HEK293 (cell line): Measurements from ENCODE around the gene MACROD1.

Experiments
- CTCF ChIA-PET: fragments of 350-600 bp; formaldehyde crosslinking; extraction: SDS; loops from one replicate; lab custom pipeline; 2021; ENCODE audit warnings: antibody characterized with exemption; lab: Yijun Ruan, JAX
- POLR2A ChIA-PET: fragments of 300-600 bp; formaldehyde crosslinking; extraction: SDS; loops from one replicate; lab custom pipeline; 2020; ENCODE audit warnings: antibody characterized with exemption, inconsistent platforms; lab: Yijun Ruan, JAX
- H3K27ac ChIP-seq: fragments of 200-500 bp; sonication (Bioruptor generic); 2 replicates; pipeline ENCODE4 v1.5.1; 2014; ENCODE audit warnings: low read depth, low read length, control low read depth, inconsistent platforms; ENCODE audit errors: extremely low read depth
- H3K36me3 ChIP-seq, 2 experiments: fragments of 200-500 bp in 1 of 2; sonication (Bioruptor generic) in 1 of 2; 1 replicate in 1 of 2; 2 replicates in 1 of 2; pipeline ENCODE4 v1.5.1; 2014 to 2017; ENCODE audit warnings: inconsistent platforms in 2 of 2, low read length in 2 of 2; ENCODE audit not compliant: control insufficient read depth in 2 of 2, insufficient read depth in 1 of 2
- H3K4me1 ChIP-seq: fragments of 200-500 bp; sonication (Bioruptor generic); 2 replicates; pipeline ENCODE4 v1.5.1; 2014; ENCODE audit warnings: mild to moderate bottlenecking, low read length, inconsistent platforms; ENCODE audit not compliant: control insufficient read depth, insufficient read depth
- H3K4me3 ChIP-seq: 2 replicates; pipeline ENCODE4 v1.5.1; 2011; ENCODE audit warnings: low read depth, mild to moderate bottlenecking, control low read depth, low read length, moderate library complexity
- H3K9me3 ChIP-seq: fragments of 200-500 bp; sonication (Bioruptor generic); 2 replicates; pipeline ENCODE4 v1.5.1; 2014; ENCODE audit warnings: low read depth, low read length, inconsistent platforms; ENCODE audit not compliant: control insufficient read depth, insufficient read depth
- EGR2 ChIP-seq: fragments of 450-650 bp; formaldehyde crosslinking; IDR thresholded peaks from 2 replicates; pipeline ENCODE4 v1.5.1; 2016; ENCODE audit warnings: low read depth, missing biosample characterization, missing genetic modification characterization
- GLIS2 ChIP-seq: fragments of 450-650 bp; formaldehyde crosslinking; IDR thresholded peaks from 2 replicates; pipeline ENCODE4 v1.5.1; 2016; ENCODE audit warnings: missing biosample characterization, missing genetic modification characterization
- IKZF3 ChIP-seq: fragments of 450-650 bp; IDR thresholded peaks from 2 replicates; pipeline ENCODE4 v1.5.0; 2018; ENCODE audit warnings: missing biosample characterization, mild to moderate bottlenecking, missing genetic modification characterization, moderate library complexity
- KLF7 ChIP-seq: fragments of 450-650 bp; formaldehyde crosslinking; IDR thresholded peaks from 2 replicates; pipeline ENCODE4 v1.5.1; 2016; ENCODE audit warnings: missing biosample characterization, missing genetic modification characterization, borderline replicate concordance
- SETDB1 ChIP-seq: IDR thresholded peaks from one replicate; pipeline ENCODE4 v1.6.1; 2017; ENCODE audit warnings: mild to moderate bottlenecking, low read length, moderate library complexity, mixed read lengths; ENCODE audit not compliant: insufficient read length
- SP7 ChIP-seq: fragments of 450-650 bp; formaldehyde crosslinking; IDR thresholded peaks from 2 replicates; pipeline ENCODE4 v1.5.1; 2016; ENCODE audit warnings: missing biosample characterization, missing genetic modification characterization
- ZBTB44 ChIP-seq: fragments of 450-650 bp; IDR thresholded peaks from 2 replicates; pipeline ENCODE4 v1.5.1; 2018; ENCODE audit warnings: missing biosample characterization, mild to moderate bottlenecking, missing genetic modification characterization
- ZFHX2 ChIP-seq: fragments of 450-650 bp; formaldehyde crosslinking; conservative IDR thresholded peaks from 2 replicates; pipeline ENCODE4 v1.5.1; 2016; ENCODE audit warnings: missing biosample characterization, missing genetic modification characterization
- ZNF133 ChIP-seq: fragments of 450-650 bp; formaldehyde crosslinking; IDR thresholded peaks from 2 replicates; pipeline ENCODE4 v1.5.1; 2016; ENCODE audit warnings: missing biosample characterization, missing genetic modification characterization
- ZNF292 ChIP-seq: fragments of 450-650 bp; formaldehyde crosslinking; IDR thresholded peaks from 2 replicates; pipeline ENCODE4 v1.5.1; 2016; ENCODE audit warnings: low read depth, missing biosample characterization, missing genetic modification characterization, borderline replicate concordance
- ZNF514 ChIP-seq: fragments of 450-650 bp; formaldehyde crosslinking; IDR thresholded peaks from 2 replicates; pipeline ENCODE4 v1.5.1; 2016; ENCODE audit warnings: missing biosample characterization, missing genetic modification characterization
- ZNF544 ChIP-seq: fragments of 450-650 bp; formaldehyde crosslinking; IDR thresholded peaks from 2 replicates; pipeline ENCODE4 v1.5.0; 2017; ENCODE audit warnings: missing biosample characterization, missing genetic modification characterization
- ZNF677 ChIP-seq: fragments of 450-650 bp; IDR thresholded peaks from 2 replicates; pipeline ENCODE4 v1.5.0; 2018; ENCODE audit warnings: missing biosample characterization, mild to moderate bottlenecking, missing genetic modification characterization, moderate library complexity
- ZNF777 ChIP-seq: fragments of 450-650 bp; formaldehyde crosslinking; IDR thresholded peaks from 2 replicates; pipeline ENCODE4 v1.5.1; 2017; ENCODE audit warnings: missing biosample characterization, missing genetic modification characterization, borderline replicate concordance
- ZNF791 ChIP-seq: fragments of 450-650 bp; formaldehyde crosslinking; IDR thresholded peaks from 2 replicates; pipeline ENCODE4 v1.5.1; 2016; ENCODE audit warnings: missing biosample characterization, missing genetic modification characterization
- ZNF837 ChIP-seq: fragments of 450-650 bp; formaldehyde crosslinking; IDR thresholded peaks from 2 replicates; pipeline ENCODE4 v1.5.1; 2016; ENCODE audit warnings: missing biosample characterization, missing genetic modification characterization
- TF ChIP-seq, protein P1 (sequence below): fragments of 450-650 bp; formaldehyde crosslinking; IDR thresholded peaks from 2 replicates; pipeline ENCODE4 v1.5.1; 2016; ENCODE audit warnings: missing biosample characterization, missing genetic modification characterization

MACROD1 gene

GRCh38 chr11:64065141-64065465 lies 100.8 kb downstream of the MACROD1 start (continued):
- TF ChIP-seq ZNF544 (no peak), IKZF3 (tag by site-specific recombination) (no peak), ZNF514 (no peak), SP7 (tag by site-specific recombination) (no peak)

- Histone ChIP-seq H3K4me3 (no peak overlapping the region), H3K36me3 (no peaks in the 10 kb centered on the region), H3K4me1 (no peaks in the 10 kb centered on the region), H3K27ac (no peak overlapping the region), H3K9me3 (no peaks in the 10 kb centered on the region)
- TF ChIP-seq ZNF677, result no peak
- TF ChIP-seq GLIS2, result peak; percentile 32; the same call in 1 of the 2 replicates
- ChIA-PET CTCF (no interaction called here), POLR2A (no interaction called here)
Measured at GRCh38 chr11:64064374-64065140, 101.4 kb downstream of the MACROD1 start.

DNA sequence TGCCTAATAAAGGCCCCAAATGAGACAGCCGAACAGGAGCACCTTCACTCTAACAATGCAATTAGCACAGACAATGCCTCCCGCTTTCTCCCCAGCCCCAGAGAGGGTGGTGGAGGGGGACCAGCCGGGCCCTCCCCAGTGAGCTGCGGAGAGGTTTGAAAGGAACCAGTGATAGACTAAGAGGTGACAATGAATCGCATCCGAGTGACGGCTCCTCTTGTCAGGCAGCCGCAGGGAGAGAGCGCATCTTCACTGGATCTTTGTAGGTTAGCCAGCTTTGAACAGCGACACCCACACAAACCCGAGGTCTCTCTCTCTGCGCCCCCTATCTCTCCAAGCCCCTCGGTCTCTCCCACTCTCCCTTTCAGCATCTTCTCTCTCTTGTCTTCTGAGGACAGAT lies 102.1 kb downstream of the MACROD1 start:
- POLR2A ChIA-PET, result no interaction called here
- H3K36me3 ChIP-seq, result no peaks in the 10 kb centered on the region
- H3K27ac ChIP-seq, result no peak overlapping the region
- CTCF ChIA-PET, result no interaction called here
- TF ChIP-seq EGR2 (tag by site-specific recombination) (no peak), KLF7 (tag by site-specific recombination) (no peak), ZNF791 (no peak), ZBTB44 (tag by site-specific recombination) (no peak), ZNF133 (tag by site-specific recombination) (no peak), SETDB1 (no peak)
- TF ChIP-seq, protein P1, sequence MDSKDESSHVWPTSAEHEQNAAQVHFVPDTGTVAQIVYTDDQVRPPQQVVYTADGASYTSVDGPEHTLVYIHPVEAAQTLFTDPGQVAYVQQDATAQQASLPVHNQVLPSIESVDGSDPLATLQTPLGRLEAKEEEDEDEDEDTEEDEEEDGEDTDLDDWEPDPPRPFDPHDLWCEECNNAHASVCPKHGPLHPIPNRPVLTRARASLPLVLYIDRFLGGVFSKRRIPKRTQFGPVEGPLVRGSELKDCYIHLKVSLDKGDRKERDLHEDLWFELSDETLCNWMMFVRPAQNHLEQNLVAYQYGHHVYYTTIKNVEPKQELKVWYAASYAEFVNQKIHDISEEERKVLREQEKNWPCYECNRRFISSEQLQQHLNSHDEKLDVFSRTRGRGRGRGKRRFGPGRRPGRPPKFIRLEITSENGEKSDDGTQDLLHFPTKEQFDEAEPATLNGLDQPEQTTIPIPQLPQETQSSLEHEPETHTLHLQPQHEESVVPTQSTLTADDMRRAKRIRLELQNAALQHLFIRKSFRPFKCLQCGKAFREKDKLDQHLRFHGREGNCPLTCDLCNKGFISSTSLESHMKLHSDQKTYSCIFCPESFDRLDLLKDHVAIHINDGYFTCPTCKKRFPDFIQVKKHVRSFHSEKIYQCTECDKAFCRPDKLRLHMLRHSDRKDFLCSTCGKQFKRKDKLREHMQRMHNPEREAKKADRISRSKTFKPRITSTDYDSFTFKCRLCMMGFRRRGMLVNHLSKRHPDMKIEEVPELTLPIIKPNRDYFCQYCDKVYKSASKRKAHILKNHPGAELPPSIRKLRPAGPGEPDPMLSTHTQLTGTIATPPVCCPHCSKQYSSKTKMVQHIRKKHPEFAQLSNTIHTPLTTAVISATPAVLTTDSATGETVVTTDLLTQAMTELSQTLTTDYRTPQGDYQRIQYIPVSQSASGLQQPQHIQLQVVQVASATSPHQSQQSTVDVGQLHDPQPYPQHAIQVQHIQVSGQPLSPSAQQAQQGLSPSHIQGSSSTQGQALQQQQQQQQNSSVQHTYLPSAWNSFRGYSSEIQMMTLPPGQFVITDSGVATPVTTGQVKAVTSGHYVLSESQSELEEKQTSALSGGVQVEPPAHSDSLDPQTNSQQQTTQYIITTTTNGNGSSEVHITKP (tag by site-specific recombination), result no peak
- TF ChIP-seq, all 188 proteins: peak for 0
- Histone ChIP-seq H3K4me3 (no peak overlapping the region), H3K4me1 (no peaks in the 10 kb centered on the region), H3K9me3 (no peaks in the 10 kb centered on the region)

DNA sequence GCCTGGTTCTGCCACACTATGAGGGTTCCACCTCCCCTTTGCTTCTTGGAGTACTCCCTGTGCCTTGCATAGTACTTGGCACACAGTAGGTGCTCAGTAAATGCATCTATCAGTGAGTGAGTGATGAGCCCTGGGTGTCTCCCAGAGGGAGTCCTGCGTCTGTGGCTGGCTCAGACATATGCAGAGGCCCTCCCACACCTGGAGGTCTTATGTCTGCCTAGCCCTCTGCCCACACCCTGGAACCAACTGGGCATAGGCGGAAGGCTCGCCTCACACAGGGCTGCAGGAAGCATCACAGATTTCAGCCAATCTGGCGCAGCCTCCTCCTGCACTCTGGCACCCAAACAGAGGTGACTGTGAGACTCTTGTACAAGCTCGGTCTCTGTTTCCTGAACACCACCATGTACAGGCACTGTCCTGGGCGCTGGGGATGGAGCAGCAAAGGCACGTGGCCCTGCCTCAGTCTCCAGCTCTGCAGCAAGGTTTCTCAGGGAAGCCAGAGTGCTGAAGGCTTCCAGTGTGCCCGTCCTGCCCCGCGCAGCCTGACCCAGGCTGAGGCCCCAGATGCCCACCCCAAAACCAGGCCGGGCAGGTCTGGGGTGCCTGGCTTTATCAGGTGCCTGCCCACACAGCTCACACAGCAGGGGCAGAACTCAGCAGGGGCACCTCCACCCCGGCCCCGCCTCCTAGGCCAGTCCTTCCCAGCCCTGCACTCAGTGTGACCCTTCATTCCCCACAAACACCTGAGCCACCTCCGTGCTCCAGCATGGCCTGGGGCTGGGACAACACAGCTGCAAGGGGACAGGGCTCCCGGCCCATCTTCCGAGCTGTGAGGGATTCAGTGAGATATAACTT lies 103.5 kb downstream of the MACROD1 start:
- Histone ChIP-seq H3K36me3 (no peaks in the 10 kb centered on the region), H3K27ac (no peak overlapping the region), H3K9me3 (no peaks in the 10 kb centered on the region), H3K4me3 (no peak overlapping the region), H3K4me1 (no peaks in the 10 kb centered on the region)
- POLR2A ChIA-PET, result interaction anchor here (0.7 kb wide), 1 partner anchor 103 kb away, joined by 3 read pairs; no protein-coding TSS in a partner anchor
- CTCF ChIA-PET, result no interaction called here
- no peak for TF ChIP-seq ZNF292 (tag by site-specific recombination)
- TF ChIP-seq ZFHX2 (tag by site-specific recombination), result peak; percentile 62
- TF ChIP-seq ZNF837 (tag by site-specific recombination), result no peak
- no peak for TF ChIP-seq ZNF777 (tag by site-specific recombination)
- peak; percentile 50; the same call in 1 of the 2 replicates for TF ChIP-seq EGR2 (tag by site-specific recombination)
